H9 (cell line): ENCODE data around the gene CCDC91. TPM values are rescaled to one million over a fixed set of nuclear protein-coding genes. Genes with fewer than 3 reads are reported as not detected.
A peak's percentile ranks its signal among the peaks of the same experiment; 100 is the strongest.

Source experiments
- DNase-seq: peaks from one replicate; pipeline ENCODE4 v3.0.0-alpha.2; 2017
- H2AFZ ChIP-seq: one replicate; pipeline ENCODE4 v1.6.1; 2013; ENCODE audit warnings: mild to moderate bottlenecking, low read length, control low read depth, moderate library complexity
- H2AK5ac ChIP-seq: 2 replicates; pipeline ENCODE4 v1.6.1; 2013; ENCODE audit warnings: low read length, control low read depth, mixed read lengths; ENCODE audit not compliant: insufficient read length
- H2BK120ac ChIP-seq: one replicate; pipeline ENCODE4 v1.6.1; 2013; ENCODE audit warnings: low read depth, mild to moderate bottlenecking, low read length, control low read depth, inconsistent platforms; ENCODE audit not compliant: poor library complexity, severe bottlenecking
- H2BK12ac ChIP-seq: 2 replicates; pipeline ENCODE4 v1.6.1; 2013; ENCODE audit warnings: low read length, control low read depth, mixed read lengths, low read depth; ENCODE audit not compliant: insufficient read length
- H2BK15ac ChIP-seq: 2 replicates; pipeline ENCODE4 v1.6.1; 2013; ENCODE audit warnings: low read depth, low read length, control low read depth
- H2BK20ac ChIP-seq: one replicate; pipeline ENCODE4 v1.6.1; 2013; ENCODE audit warnings: low read depth, mild to moderate bottlenecking, low read length, control low read depth, inconsistent platforms; ENCODE audit not compliant: poor library complexity, severe bottlenecking
- H2BK5ac ChIP-seq: 2 replicates; pipeline ENCODE4 v1.6.1; 2013; ENCODE audit warnings: low read length, control low read depth, mixed read lengths; ENCODE audit not compliant: insufficient read length
- H3K14ac ChIP-seq: 2 replicates; pipeline ENCODE4 v1.6.1; 2013; ENCODE audit warnings: low read length, control low read depth; ENCODE audit not compliant: insufficient read depth
- H3K18ac ChIP-seq: 2 replicates; pipeline ENCODE4 v1.6.1; 2013; ENCODE audit warnings: low read depth, mild to moderate bottlenecking, mixed read lengths, low read length, control low read depth; ENCODE audit not compliant: insufficient read length
- H3K23ac ChIP-seq: 2 replicates; pipeline ENCODE4 v1.6.1; 2013; ENCODE audit warnings: low read length, control low read depth, mixed read lengths, low read depth; ENCODE audit not compliant: insufficient read length
- H3K23me2 ChIP-seq: 2 replicates; pipeline ENCODE4 v1.6.1; 2013; ENCODE audit warnings: low read depth, mild to moderate bottlenecking, mixed read lengths, low read length, control low read depth; ENCODE audit not compliant: insufficient read length, poor library complexity, severe bottlenecking
- H3K27ac ChIP-seq: 2 replicates; pipeline ENCODE4 v1.5.1; 2013; ENCODE audit warnings: low read length, control low read depth, mixed read lengths, low read depth; ENCODE audit not compliant: insufficient read length
- H3K27me3 ChIP-seq: 2 replicates; pipeline ENCODE4 v1.6.1; 2013; ENCODE audit warnings: low read length, control low read depth, inconsistent platforms; ENCODE audit not compliant: insufficient read depth
- H3K4ac ChIP-seq: 2 replicates; pipeline ENCODE4 v1.6.1; 2013; ENCODE audit warnings: low read depth, mild to moderate bottlenecking, control low read depth, inconsistent platforms, low read length, moderate library complexity
- H3K4me1 ChIP-seq: 2 replicates; pipeline ENCODE4 v1.6.1; 2013; ENCODE audit warnings: low read length, control low read depth, inconsistent platforms; ENCODE audit not compliant: insufficient read depth
- H3K4me2 ChIP-seq: 2 replicates; pipeline ENCODE4 v1.6.1; 2013; ENCODE audit warnings: low read length, control low read depth, mixed read lengths; ENCODE audit not compliant: insufficient read length, insufficient read depth
- H3K56ac ChIP-seq: 2 replicates; pipeline ENCODE4 v1.6.1; 2013; ENCODE audit warnings: low read depth, mild to moderate bottlenecking, mixed read lengths, low read length, control low read depth; ENCODE audit not compliant: insufficient read length
- H3K79me1 ChIP-seq: 2 replicates; pipeline ENCODE4 v1.6.1; 2013; ENCODE audit warnings: low read depth, mild to moderate bottlenecking, moderate library complexity, low read length, control low read depth, inconsistent platforms; ENCODE audit not compliant: insufficient read depth, poor library complexity, severe bottlenecking
- H3K79me2 ChIP-seq: 2 replicates; pipeline ENCODE4 v1.6.1; 2013; ENCODE audit warnings: low read length, control low read depth, inconsistent platforms; ENCODE audit not compliant: insufficient read depth
- H3K9ac ChIP-seq: 2 replicates; pipeline ENCODE4 v1.6.1; 2013; ENCODE audit warnings: low read length, control low read depth, mixed read lengths; ENCODE audit not compliant: insufficient read length; ENCODE audit errors: extremely low read depth
- H3K9me3 ChIP-seq: one replicate; pipeline ENCODE4 v1.6.1; 2013; ENCODE audit warnings: low read depth, low read length, inconsistent platforms; ENCODE audit not compliant: control insufficient read depth
- H3T11ph ChIP-seq: one replicate; pipeline ENCODE4 v1.6.1; 2013; ENCODE audit warnings: mild to moderate bottlenecking, low read length, control low read depth, inconsistent platforms
- H4K20me1 ChIP-seq: one replicate; pipeline ENCODE4 v1.6.1; 2013; ENCODE audit not compliant: control insufficient read depth, insufficient read length, insufficient read depth
- H4K5ac ChIP-seq: 2 replicates; pipeline ENCODE4 v1.6.1; 2013; ENCODE audit warnings: low read depth, mild to moderate bottlenecking, mixed read lengths, low read length, control low read depth; ENCODE audit not compliant: insufficient read length
- H4K8ac ChIP-seq: replicated peaks from 2 replicates; pipeline ENCODE4 v1.6.1; 2013; ENCODE audit warnings: low read length, control low read depth, mixed read lengths, low read depth; ENCODE audit not compliant: insufficient read length
- H4K91ac ChIP-seq: 2 replicates; pipeline ENCODE4 v1.6.1; 2013; ENCODE audit warnings: low read depth, mild to moderate bottlenecking, moderate library complexity, mixed read lengths, low read length, control low read depth; ENCODE audit not compliant: insufficient read length
- H3K27ac Mint-ChIP-seq, 3 experiments: 2 replicates in 2 of 3; 3 replicates in 1 of 3; pipeline ENCODE4 v1.8.0; 2020 to 2021; ENCODE audit warnings: mixed read lengths in 3 of 3, mild to moderate bottlenecking in 1 of 3, moderate library complexity in 1 of 3
- H3K27me3 Mint-ChIP-seq: 2 replicates; pipeline ENCODE4 v1.8.0; 2021; ENCODE audit warnings: low read depth, mild to moderate bottlenecking, moderate library complexity, mixed read lengths
- H3K36me3 Mint-ChIP-seq, 3 experiments: 2 replicates in 2 of 3; 3 replicates in 1 of 3; pipeline ENCODE4 v1.8.0; 2020 to 2021; ENCODE audit warnings: low read depth in 3 of 3, mixed read lengths in 3 of 3; ENCODE audit not compliant: insufficient read depth in 1 of 3
- H3K4me1 Mint-ChIP-seq, 2 experiments: 2 replicates each; pipeline ENCODE4 v1.8.0; 2020; ENCODE audit warnings: mixed read lengths in 2 of 2
- H3K4me3 Mint-ChIP-seq, 2 experiments: 2 replicates in 1 of 2; 3 replicates in 1 of 2; pipeline ENCODE4 v1.8.0; 2020 to 2021; ENCODE audit warnings: mild to moderate bottlenecking in 2 of 2, mixed read lengths in 2 of 2, moderate library complexity in 1 of 2
- H3K9me3 Mint-ChIP-seq, 2 experiments: 2 replicates in 1 of 2; 3 replicates in 1 of 2; pipeline ENCODE4 v1.8.0; 2020; ENCODE audit warnings: mild to moderate bottlenecking in 2 of 2, mixed read lengths in 2 of 2, moderate library complexity in 1 of 2
- CTCF ChIP-seq: fragments of 200-600 bp; sonication (generic); conservative IDR thresholded peaks from 3 replicates; pipeline ENCODE4 v1.8.0; 2021; ENCODE audit warnings: antibody characterized with exemption, mild to moderate bottlenecking
- WGBS: extraction: QIAGEN DNeasy Blood & Tissue Kit; methylation state at CpG from one replicate; pipeline ENCODE4 v1.1.7; 2013; ENCODE audit warnings: missing lambda C conversion rate, low lambda C conversion rate, mixed read lengths; ENCODE audit not compliant: insufficient read length; ENCODE audit errors: extremely low coverage; 5-methylcytosine and 5-hydroxymethylcytosine counted together
- total RNA-seq: library from RNA; stranded (reverse); gene quantifications from 2 replicates; pipeline ENCODE4 v1.2.1, GENCODE V29; 2021

Gene CCDC91
- total RNA-seq, 1 experiment from 2014 or later = 22.7 TPM

GRCh38 chr12:28235015-28235414 is 44.8 kb downstream of the CCDC91 start:
- WGBS = no CpG with 5 or more reads among the region's 1 CpG
- H2AK5ac ChIP-seq = no peak overlapping the region
- no peak overlapping the region for H2BK20ac ChIP-seq
- H3K18ac ChIP-seq = no peak overlapping the region
- H3K4me1 Mint-ChIP-seq = no peaks in the 10 kb centered on the region
- no peak overlapping the region for H4K91ac ChIP-seq
- H3K23me2 ChIP-seq = no peaks in the 10 kb centered on the region
- H3K36me3 Mint-ChIP-seq = peaks cover 0 to 8% (median 0%) of the 10 kb centered on the region in 3 experiments; a peak in 2 of 7 replicates
- H3K23ac ChIP-seq = no peak overlapping the region
- no peak overlapping the region for H4K8ac ChIP-seq
- H3K79me1 ChIP-seq = no peaks in the 10 kb centered on the region
- H3K56ac ChIP-seq = no peak overlapping the region
- no peaks in the 10 kb centered on the region for H3K27me3 ChIP-seq
- H2BK5ac ChIP-seq = no peak overlapping the region
- no peaks in the 10 kb centered on the region for H3K4me1 ChIP-seq
- H2BK15ac ChIP-seq = no peak overlapping the region
- H3K14ac ChIP-seq = no peak overlapping the region
- no peak overlapping the region for H3K27ac ChIP-seq
- peak overlapping the region in 1 of 3 experiments; percentile 32; a peak in 1 of 7 replicates for H3K27ac Mint-ChIP-seq
- H2BK120ac ChIP-seq = no peak overlapping the region
- H3K27me3 Mint-ChIP-seq = no peaks in the 10 kb centered on the region
- TF ChIP-seq CTCF = no peak
- no peak overlapping the region for H2BK12ac ChIP-seq
- H4K20me1 ChIP-seq = no peaks in the 10 kb centered on the region
- no peak overlapping the region for H4K5ac ChIP-seq
- H3T11ph ChIP-seq = no peak overlapping the region
- no peak overlapping the region for H3K4me3 Mint-ChIP-seq
- H3K9ac ChIP-seq = no peak overlapping the region
- no peak overlapping the region for H2AFZ ChIP-seq
- H3K9me3 ChIP-seq = no peaks in the 10 kb centered on the region
- H3K4me2 ChIP-seq = no peak overlapping the region
- no peaks in the 10 kb centered on the region for H3K79me2 ChIP-seq
- no peak overlapping the region for H3K4ac ChIP-seq
- H3K9me3 Mint-ChIP-seq = peaks cover 0 to 4% of the 10 kb centered on the region in 2 experiments; a peak in 2 of 5 replicates
- no peak for DNase-seq
